ENCODE data around the gene ZNF524.

- TF ChIP-seq CTCF (IDR thresholded peaks at IDR 0.05), result no peak
- TF ChIP-seq POLR2AphosphoS5 (IDR thresholded peaks at IDR 0.05), result no peak
- TF ChIP-seq POLR2A (IDR thresholded peaks at IDR 0.05), result no peak
These were observed 47.0 kb downstream of the ZNF524 start for GRCh38 chr19:55646889-55647731.
